ENCODE data around the gene LINS1.

DNA sequence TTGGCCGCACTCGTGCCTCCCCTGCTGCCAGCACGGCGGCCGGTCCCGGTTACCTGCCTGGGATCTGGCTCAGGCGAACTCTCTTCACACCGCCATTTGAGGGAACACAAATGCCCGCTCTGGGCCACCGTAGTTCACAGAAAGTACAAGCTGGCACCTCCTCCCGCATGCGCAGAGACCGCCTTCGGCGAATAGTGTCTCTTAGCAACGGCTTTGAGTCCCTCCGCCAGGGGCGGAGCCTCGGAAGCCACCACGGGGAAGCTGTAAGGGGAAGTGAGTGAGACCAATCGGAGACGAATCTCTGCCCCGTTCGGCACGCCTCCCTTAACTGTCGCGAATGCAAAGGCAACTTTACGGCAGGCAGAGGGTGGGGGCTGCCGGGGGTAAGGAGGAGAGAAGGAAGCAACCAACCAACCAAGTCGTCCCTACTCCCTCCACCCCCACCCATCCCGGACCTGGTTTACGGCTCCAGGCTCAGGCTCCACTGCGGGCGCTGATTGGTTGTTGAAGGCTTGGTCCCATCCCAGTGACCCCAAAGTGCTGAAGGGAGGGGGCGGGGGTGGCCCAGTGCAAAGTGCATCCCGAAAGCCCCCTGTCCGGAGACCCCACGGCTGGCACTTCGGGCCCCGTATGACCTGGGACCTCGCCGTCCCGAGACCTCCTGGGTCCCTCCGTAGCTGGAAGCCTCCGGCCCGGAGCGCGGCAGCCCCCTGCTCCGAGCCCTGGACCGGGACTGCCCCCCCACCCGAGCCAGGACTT is at the start of gene LINS1, which contains the start of gene ASB7:
- TF ChIP-seq, protein P1, sequence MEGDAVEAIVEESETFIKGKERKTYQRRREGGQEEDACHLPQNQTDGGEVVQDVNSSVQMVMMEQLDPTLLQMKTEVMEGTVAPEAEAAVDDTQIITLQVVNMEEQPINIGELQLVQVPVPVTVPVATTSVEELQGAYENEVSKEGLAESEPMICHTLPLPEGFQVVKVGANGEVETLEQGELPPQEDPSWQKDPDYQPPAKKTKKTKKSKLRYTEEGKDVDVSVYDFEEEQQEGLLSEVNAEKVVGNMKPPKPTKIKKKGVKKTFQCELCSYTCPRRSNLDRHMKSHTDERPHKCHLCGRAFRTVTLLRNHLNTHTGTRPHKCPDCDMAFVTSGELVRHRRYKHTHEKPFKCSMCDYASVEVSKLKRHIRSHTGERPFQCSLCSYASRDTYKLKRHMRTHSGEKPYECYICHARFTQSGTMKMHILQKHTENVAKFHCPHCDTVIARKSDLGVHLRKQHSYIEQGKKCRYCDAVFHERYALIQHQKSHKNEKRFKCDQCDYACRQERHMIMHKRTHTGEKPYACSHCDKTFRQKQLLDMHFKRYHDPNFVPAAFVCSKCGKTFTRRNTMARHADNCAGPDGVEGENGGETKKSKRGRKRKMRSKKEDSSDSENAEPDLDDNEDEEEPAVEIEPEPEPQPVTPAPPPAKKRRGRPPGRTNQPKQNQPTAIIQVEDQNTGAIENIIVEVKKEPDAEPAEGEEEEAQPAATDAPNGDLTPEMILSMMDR (conservative IDR thresholded peaks at IDR 0.05; ENCODE audit: low read depth, low read length): no peak
- no peak for TF ChIP-seq EZH2 (IDR thresholded peaks at IDR 0.05; ENCODE audit: borderline replicate concordance, low read depth, low read length, poor library complexity, severe bottlenecking)
